ENCODE measurements around the gene PARD6G. TPM values are rescaled to one million over a fixed set of nuclear protein-coding genes. Genes with fewer than 3 reads are reported as not detected.

The PARD6G gene
- total and polyA plus RNA-seq, 9 donors, result 8.2 to 16.7 (median 12.5) TPM

- no peak overlapping the region for H3K4me3 ChIP-seq
- H3K4me1 ChIP-seq (ENCODE audit: insufficient read depth), result peaks cover 18% of the 10 kb centered on the region
- no peaks in the 10 kb centered on the region for H3K36me3 ChIP-seq
- peak in 1 of 5 donors; percentile 38 for DNase-seq
- no peaks in the 10 kb centered on the region for H3K9me3 ChIP-seq
- intact Hi-C loops (cut with DNase I), result no loop called here
- TF ChIP-seq POLR2A (IDR thresholded peaks at IDR 0.05) (no peak), EP300 (IDR thresholded peaks at IDR 0.05) (no peak)
- TF ChIP-seq, protein P1, sequence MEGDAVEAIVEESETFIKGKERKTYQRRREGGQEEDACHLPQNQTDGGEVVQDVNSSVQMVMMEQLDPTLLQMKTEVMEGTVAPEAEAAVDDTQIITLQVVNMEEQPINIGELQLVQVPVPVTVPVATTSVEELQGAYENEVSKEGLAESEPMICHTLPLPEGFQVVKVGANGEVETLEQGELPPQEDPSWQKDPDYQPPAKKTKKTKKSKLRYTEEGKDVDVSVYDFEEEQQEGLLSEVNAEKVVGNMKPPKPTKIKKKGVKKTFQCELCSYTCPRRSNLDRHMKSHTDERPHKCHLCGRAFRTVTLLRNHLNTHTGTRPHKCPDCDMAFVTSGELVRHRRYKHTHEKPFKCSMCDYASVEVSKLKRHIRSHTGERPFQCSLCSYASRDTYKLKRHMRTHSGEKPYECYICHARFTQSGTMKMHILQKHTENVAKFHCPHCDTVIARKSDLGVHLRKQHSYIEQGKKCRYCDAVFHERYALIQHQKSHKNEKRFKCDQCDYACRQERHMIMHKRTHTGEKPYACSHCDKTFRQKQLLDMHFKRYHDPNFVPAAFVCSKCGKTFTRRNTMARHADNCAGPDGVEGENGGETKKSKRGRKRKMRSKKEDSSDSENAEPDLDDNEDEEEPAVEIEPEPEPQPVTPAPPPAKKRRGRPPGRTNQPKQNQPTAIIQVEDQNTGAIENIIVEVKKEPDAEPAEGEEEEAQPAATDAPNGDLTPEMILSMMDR (IDR thresholded peaks at IDR 0.05), result no peak
- H3K27me3 ChIP-seq, result no peaks in the 10 kb centered on the region
- 51 to 70% (median 53%) methylated on average over 13 of the region's 13 CpGs for WGBS, 3 donors
- peak overlapping the region in 1 of 2 donors; percentile 16 for H3K27ac ChIP-seq
Observed at GRCh38 chr18:80183273-80184050, 63.9 kb downstream of the PARD6G start.

DNA sequence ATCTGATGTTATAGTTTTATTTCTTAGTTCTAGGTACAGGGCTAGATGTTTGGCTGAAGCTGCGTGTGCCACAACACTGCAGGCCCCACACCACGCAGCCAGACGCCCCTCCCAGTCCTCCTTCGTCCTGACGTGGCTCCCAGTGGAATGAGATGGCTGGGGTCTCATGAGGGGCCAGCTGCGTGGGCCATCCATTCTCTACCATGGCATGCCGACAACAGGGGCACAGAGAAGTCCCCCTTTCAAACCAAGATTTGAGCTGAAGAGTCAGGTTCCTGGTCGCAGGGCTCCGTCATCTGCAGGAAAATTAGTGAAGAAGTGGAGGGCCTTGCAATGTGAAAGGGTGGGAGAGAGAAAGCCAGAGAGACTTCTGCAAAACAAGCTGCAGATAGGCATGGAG is 64.5 kb downstream of the PARD6G start:
- H3K27me3 ChIP-seq, result no peaks in the 10 kb centered on the region
- peaks cover 16% of the 10 kb centered on the region for H3K4me1 ChIP-seq (ENCODE audit: insufficient read depth)
- TF ChIP-seq EP300 (IDR thresholded peaks at IDR 0.05) (no peak), POLR2A (IDR thresholded peaks at IDR 0.05) (no peak)
- TF ChIP-seq, protein P1 (IDR thresholded peaks at IDR 0.05), result no peak
- H3K27ac ChIP-seq, result peak overlapping the region in 1 of 2 donors; percentile 16
- peak in 1 of 5 donors; percentile 26 for DNase-seq
- 74 to 80% (median 78%) methylated on average over 9 of the region's 9 CpGs for WGBS, 3 donors
- no peaks in the 10 kb centered on the region for H3K9me3 ChIP-seq
- H3K36me3 ChIP-seq, result no peaks in the 10 kb centered on the region
- no peak overlapping the region for H3K4me3 ChIP-seq
- intact Hi-C loops (cut with DNase I), result no loop called here

DNA sequence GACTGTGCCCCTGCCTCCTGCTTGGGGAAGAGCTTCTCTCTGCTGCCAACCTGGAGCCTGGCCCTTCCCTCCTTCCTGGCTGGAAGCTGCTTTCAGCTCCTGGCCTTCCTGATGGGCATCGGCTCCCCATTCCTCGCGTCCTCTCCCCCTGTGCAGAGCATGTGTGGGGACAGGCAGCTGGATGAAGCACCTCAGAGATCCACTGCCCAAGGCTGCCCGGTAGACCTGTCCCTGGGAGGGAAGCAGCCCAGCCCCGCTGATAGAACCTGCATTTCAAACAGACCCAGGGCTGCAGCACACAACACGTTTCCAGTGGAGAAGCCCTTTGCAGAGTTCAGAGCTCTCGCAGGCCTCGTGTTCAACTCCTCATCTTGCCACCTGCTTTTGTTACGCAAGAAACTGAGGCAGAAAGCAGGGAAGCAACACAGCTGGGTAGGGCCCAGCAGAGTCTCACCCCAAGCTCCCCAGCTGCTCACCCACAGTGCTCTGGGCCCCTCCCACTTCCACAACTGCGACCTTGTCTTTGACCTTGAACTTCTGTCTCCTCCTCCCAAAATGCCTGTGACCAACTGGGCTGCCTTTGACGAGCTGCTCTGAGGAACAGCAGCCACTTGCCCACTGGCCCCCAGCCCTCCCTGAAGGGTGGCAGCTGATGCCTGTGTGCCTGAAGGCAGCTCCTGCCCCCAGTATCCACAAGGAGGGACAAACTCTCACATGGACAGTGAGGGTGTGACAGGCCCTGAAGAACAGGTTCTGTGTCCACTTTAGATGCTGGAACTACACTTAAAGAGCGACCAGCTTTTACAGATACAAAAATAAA is 65.5 kb downstream of the PARD6G start:
- WGBS, 3 donors, result 40 to 54% (median 49%) methylated on average over 12 of the region's 12 CpGs
- H3K4me1 ChIP-seq (ENCODE audit: insufficient read depth), result peaks cover 16% of the 10 kb centered on the region
- intact Hi-C loops (cut with DNase I), result no loop called here
- H3K4me3 ChIP-seq, result no peak overlapping the region
- H3K27me3 ChIP-seq, result no peaks in the 10 kb centered on the region
- TF ChIP-seq, protein P1 (IDR thresholded peaks at IDR 0.05), result no peak
- TF ChIP-seq EP300 (IDR thresholded peaks at IDR 0.05) (no peak), POLR2A (IDR thresholded peaks at IDR 0.05) (no peak)
- H3K9me3 ChIP-seq, result no peaks in the 10 kb centered on the region
- peak; percentile 45 to 65 (median 51) for DNase-seq
- peak overlapping the region in 1 of 2 donors; percentile 56 for H3K27ac ChIP-seq
- H3K36me3 ChIP-seq, result no peaks in the 10 kb centered on the region

- Histone ChIP-seq H3K9me3 (no peaks in the 10 kb centered on the region), H3K27me3 (no peaks in the 10 kb centered on the region), H3K4me1 (ENCODE audit: insufficient read depth) (peaks cover 18% of the 10 kb centered on the region), H3K36me3 (no peaks in the 10 kb centered on the region), H3K27ac (peak overlapping the region in 1 of 2 donors; percentile 56), H3K4me3 (no peak overlapping the region)
- TF ChIP-seq POLR2A (IDR thresholded peaks at IDR 0.05) (no peak), EP300 (IDR thresholded peaks at IDR 0.05) (no peak)
- TF ChIP-seq, protein P1 (IDR thresholded peaks at IDR 0.05), result no peak
- intact Hi-C loops (cut with DNase I), result no loop called here
- 92 to 95% (median 94%) methylated on average over 31 to 33 of the region's 33 CpGs for WGBS, 3 donors
- DNase-seq, result no peak
Observed at GRCh38 chr18:80180778-80181564, 66.3 kb downstream of the PARD6G start.
